NB4 (cell line): ENCODE measurements around the gene SPIB.

Source experiments
- DNase-seq: peaks from one replicate; pipeline ENCODE4 v3.0.0; 2010; ENCODE audit warnings: low read depth
- H3K4me3 ChIP-seq: one replicate; pipeline ENCODE4 v1.5.1; 2011; ENCODE audit warnings: mild to moderate bottlenecking, low read depth, low read length, moderate library complexity
- CTCF ChIP-seq: IDR thresholded peaks from one replicate; pipeline ENCODE4 v1.5.1; 2012; ENCODE audit warnings: low read depth, low read length
- MAX ChIP-seq: IDR thresholded peaks from 2 replicates; pipeline ENCODE4 v1.6.1; 2011; ENCODE audit warnings: low read depth, low read length
- MYC ChIP-seq: IDR thresholded peaks from 2 replicates; pipeline ENCODE4 v1.6.1; 2011; ENCODE audit warnings: low read depth, low read length
- POLR2A ChIP-seq: IDR thresholded peaks from 2 replicates; pipeline ENCODE4 v1.6.1; 2011; ENCODE audit warnings: mild to moderate bottlenecking; ENCODE audit not compliant: insufficient read length; ENCODE audit errors: extremely low read depth

Gene SPIB

GRCh38 chr19:50427318-50427925, 8.7 kb downstream of the SPIB start:
- no peak for DNase-seq
- TF ChIP-seq MAX (no peak), MYC (no peak), CTCF (no peak), POLR2A (no peak)
- H3K4me3 ChIP-seq, result no peak overlapping the region

- DNase-seq, result no peak
- TF ChIP-seq POLR2A (no peak), CTCF (no peak), MYC (no peak), MAX (no peak)
- H3K4me3 ChIP-seq, result no peak overlapping the region
Measured at GRCh38 chr19:50427997-50428425, 9.3 kb downstream of the SPIB start.

GRCh38 chr19:50428772-50429463, 10.2 kb downstream of the SPIB start:
- DNase-seq, result no peak
- no peak overlapping the region for H3K4me3 ChIP-seq
- TF ChIP-seq POLR2A (no peak), MAX (no peak), MYC (no peak), CTCF (no peak)

- H3K4me3 ChIP-seq, result no peak overlapping the region
- TF ChIP-seq CTCF (no peak), MAX (no peak), MYC (no peak), POLR2A (no peak)
- no peak for DNase-seq
Measured at GRCh38 chr19:50430888-50431342, 12.2 kb downstream of the SPIB start.

GRCh38 chr19:50431343-50432220, 12.8 kb downstream of the SPIB start:
- DNase-seq, result peak; percentile 68
- TF ChIP-seq MAX, result peak; percentile 48; the same call in 1 of the 2 replicates
- TF ChIP-seq MYC, result no peak
- peak; percentile 24 for TF ChIP-seq POLR2A
- no peak for TF ChIP-seq CTCF
- H3K4me3 ChIP-seq, result peak overlapping the region; percentile 59
